HepG2 (cell line): ENCODE measurements around the gene CDK5RAP1. TPM values are rescaled to one million over a fixed set of nuclear protein-coding genes. Genes with fewer than 3 reads are reported as not detected.

Experiments used
- CBX5 ChIP-seq: sonication (generic); formaldehyde crosslinking; IDR thresholded peaks from 2 replicates; pipeline ENCODE4 v1.4.0; 2020; ENCODE audit warnings: missing genetic modification reagents, borderline replicate concordance
- DPF2 ChIP-seq: sonication (generic); formaldehyde crosslinking; IDR thresholded peaks from 2 replicates; pipeline ENCODE4 v1.4.0; 2020; ENCODE audit warnings: mild to moderate bottlenecking, low read depth, missing genetic modification reagents, borderline replicate concordance
- FOSL1 ChIP-seq: sonication (generic); formaldehyde crosslinking; IDR thresholded peaks from 2 replicates; pipeline ENCODE4 v1.9.0; 2021; ENCODE audit warnings: missing genetic modification reagents, borderline replicate concordance
- HBP1 ChIP-seq: IDR thresholded peaks from 2 replicates; pipeline ENCODE4 v1.6.1; 2016; ENCODE audit warnings: low read depth, control low read depth
- PATZ1 ChIP-seq: sonication (generic); formaldehyde crosslinking; IDR thresholded peaks from 2 replicates; pipeline ENCODE4 v1.4.0; 2020; ENCODE audit warnings: missing genetic modification reagents
- PHF21A ChIP-seq: sonication (generic); formaldehyde crosslinking; IDR thresholded peaks from 2 replicates; pipeline ENCODE4 v1.5.0; 2020; ENCODE audit warnings: mild to moderate bottlenecking, missing genetic modification reagents
- POLR2AphosphoS2 ChIP-seq: IDR thresholded peaks from 2 replicates; pipeline ENCODE4 v1.6.1; 2011; ENCODE audit warnings: low read depth, low read length, improper control_type of control experiment
- ZNF24 ChIP-seq: fragments of 450-650 bp; IDR thresholded peaks from 2 replicates; pipeline ENCODE4 v1.6.1; 2017; ENCODE audit warnings: antibody characterized with exemption, mild to moderate bottlenecking
- ZNF296 ChIP-seq: sonication (generic); formaldehyde crosslinking; conservative IDR thresholded peaks from 2 replicates; pipeline ENCODE4 v1.5.0; 2020; ENCODE audit warnings: mild to moderate bottlenecking, missing genetic modification reagents
- ZNF30 ChIP-seq: sonication (generic); formaldehyde crosslinking; IDR thresholded peaks from 2 replicates; pipeline ENCODE4 v1.5.0; 2020; ENCODE audit warnings: mild to moderate bottlenecking, missing genetic modification reagents
- ZNF484 ChIP-seq: sonication (generic); formaldehyde crosslinking; IDR thresholded peaks from 2 replicates; pipeline ENCODE4 v1.5.1; 2020; ENCODE audit warnings: mild to moderate bottlenecking, low read depth, missing genetic modification reagents, borderline replicate concordance
- ZNF543 ChIP-seq: sonication (generic); formaldehyde crosslinking; IDR thresholded peaks from 2 replicates; pipeline ENCODE4 v1.4.0; 2020; ENCODE audit warnings: mild to moderate bottlenecking, missing genetic modification reagents
- ZNF772 ChIP-seq: sonication (generic); formaldehyde crosslinking; IDR thresholded peaks from 2 replicates; pipeline ENCODE4 v1.5.0; 2020; ENCODE audit warnings: mild to moderate bottlenecking, missing genetic modification reagents
- ZSCAN21 ChIP-seq: sonication (generic); formaldehyde crosslinking; IDR thresholded peaks from 2 replicates; pipeline ENCODE4 v1.8.0; 2022; ENCODE audit warnings: mild to moderate bottlenecking, missing genetic modification reagents, moderate library complexity, borderline replicate concordance
- ZSCAN30 ChIP-seq: sonication (generic); formaldehyde crosslinking; IDR thresholded peaks from 2 replicates; pipeline ENCODE4 v1.5.0; 2020; ENCODE audit warnings: mild to moderate bottlenecking, missing genetic modification reagents
- polyA plus RNA-seq, 8 experiments: library from polyadenylated mRNA; depleted of rRNA in 3 of 8; stranded (reverse) in 7 of 8; unstranded in 1 of 8; fragments of >200 nt; fragmentation: Illumina TruSeq in 4 of 8; extraction: Trizol in 4 of 8; gene quantifications; 2 replicates each; pipeline versions ENCODE4 v1.2.1 to v1.2.3, GENCODE V29; 2011 to 2016; ENCODE audit warnings: low read depth in 4 of 8, missing spikeins in 1 of 8, mixed read lengths in 1 of 8; ENCODE audit not compliant: insufficient read depth in 1 of 8
- total RNA-seq, 5 experiments: library from RNA; depleted of rRNA; stranded (reverse); fragments of >200 nt; fragmentation: Illumina TruSeq; extraction: Trizol; gene quantifications; 2 replicates each; pipeline ENCODE4 v1.2.3, GENCODE V29; 2016; ENCODE audit warnings: low read depth in 1 of 5
- TF ChIP-seq, protein P1 (sequence below), 2 experiments: sonication (generic) in 1 of 2; formaldehyde crosslinking in 1 of 2; IDR thresholded peaks; 2 replicates each; pipeline versions ENCODE4 v1.4.0 to v1.6.1; 2016 to 2020; ENCODE audit warnings: borderline replicate concordance in 1 of 2, low read depth in 1 of 2, mild to moderate bottlenecking in 1 of 2, missing genetic modification reagents in 1 of 2
- TF ChIP-seq, protein P2 (sequence below): sonication (generic); formaldehyde crosslinking; IDR thresholded peaks from 2 replicates; pipeline ENCODE4 v1.4.0; 2020; ENCODE audit warnings: missing genetic modification reagents, borderline replicate concordance

Gene CDK5RAP1
- total and polyA plus RNA-seq, 2 of the 13 experiments (the other 11 are each of a cell fraction or from before 2014, with no cell fraction given): 53.6 to 98.2 TPM

DNA sequence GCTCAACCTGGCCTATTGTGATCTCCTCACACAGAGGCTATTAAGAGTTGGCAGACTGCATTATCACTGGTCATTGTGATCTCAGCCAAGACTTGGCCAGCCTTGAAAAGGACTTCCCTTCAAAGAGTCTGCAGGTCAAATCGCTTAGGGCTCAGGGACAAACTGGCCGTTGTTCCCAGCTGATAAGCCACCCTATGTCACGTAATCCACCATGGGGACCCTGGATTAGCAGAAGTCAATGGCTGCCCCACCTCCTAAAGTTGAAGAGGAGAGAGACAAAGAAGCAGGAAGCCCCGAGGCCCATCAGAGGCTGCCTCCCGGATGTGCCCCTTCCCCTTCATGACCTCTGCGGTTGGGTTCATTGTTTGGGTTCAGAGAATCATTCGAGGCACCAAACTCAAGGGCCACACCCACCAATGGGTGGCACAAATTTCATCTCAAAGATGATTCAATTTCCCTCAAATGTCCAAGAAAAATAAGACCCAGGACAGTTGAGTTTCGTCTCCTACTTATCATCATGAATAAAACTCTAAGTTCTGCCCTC is 61.7 kb downstream of the CDK5RAP1 start (continued):
- TF ChIP-seq, protein P1, sequence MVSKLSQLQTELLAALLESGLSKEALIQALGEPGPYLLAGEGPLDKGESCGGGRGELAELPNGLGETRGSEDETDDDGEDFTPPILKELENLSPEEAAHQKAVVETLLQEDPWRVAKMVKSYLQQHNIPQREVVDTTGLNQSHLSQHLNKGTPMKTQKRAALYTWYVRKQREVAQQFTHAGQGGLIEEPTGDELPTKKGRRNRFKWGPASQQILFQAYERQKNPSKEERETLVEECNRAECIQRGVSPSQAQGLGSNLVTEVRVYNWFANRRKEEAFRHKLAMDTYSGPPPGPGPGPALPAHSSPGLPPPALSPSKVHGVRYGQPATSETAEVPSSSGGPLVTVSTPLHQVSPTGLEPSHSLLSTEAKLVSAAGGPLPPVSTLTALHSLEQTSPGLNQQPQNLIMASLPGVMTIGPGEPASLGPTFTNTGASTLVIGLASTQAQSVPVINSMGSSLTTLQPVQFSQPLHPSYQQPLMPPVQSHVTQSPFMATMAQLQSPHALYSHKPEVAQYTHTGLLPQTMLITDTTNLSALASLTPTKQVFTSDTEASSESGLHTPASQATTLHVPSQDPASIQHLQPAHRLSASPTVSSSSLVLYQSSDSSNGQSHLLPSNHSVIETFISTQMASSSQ (IDR thresholded peaks at IDR 0.05; ENCODE audit: low read depth): no peak
- TF ChIP-seq, protein P1 (CRISPR knock-in tag; IDR thresholded peaks at IDR 0.05; ENCODE audit: borderline replicate concordance): peak; percentile 89
- TF ChIP-seq HBP1 (peak; percentile 41; the same call in 1 of the 2 replicates), PATZ1 (CRISPR knock-in tag) (peak; percentile 48), FOSL1 (CRISPR knock-in tag) (no peak), ZSCAN21 (CRISPR knock-in tag) (no peak), ZSCAN30 (CRISPR knock-in tag) (no peak), ZNF296 (CRISPR knock-in tag) (no peak; the same call in 1 of the 2 replicates), POLR2AphosphoS2 (no peak), PHF21A (CRISPR knock-in tag) (peak; percentile 75), ZNF772 (CRISPR knock-in tag) (0 out of 2 replicates have a peak, but pooled peaks have one; percentile 5), ZNF543 (CRISPR knock-in tag) (peak; percentile 63; the same call in 1 of the 2 replicates), DPF2 (CRISPR knock-in tag) (peak; percentile 80; the same call in 1 of the 2 replicates), CBX5 (peak; percentile 34; the same call in 1 of the 2 replicates), ZNF30 (CRISPR knock-in tag) (no peak), ZNF24 (no peak), ZNF484 (CRISPR knock-in tag) (no peak)
- TF ChIP-seq, protein P2, sequence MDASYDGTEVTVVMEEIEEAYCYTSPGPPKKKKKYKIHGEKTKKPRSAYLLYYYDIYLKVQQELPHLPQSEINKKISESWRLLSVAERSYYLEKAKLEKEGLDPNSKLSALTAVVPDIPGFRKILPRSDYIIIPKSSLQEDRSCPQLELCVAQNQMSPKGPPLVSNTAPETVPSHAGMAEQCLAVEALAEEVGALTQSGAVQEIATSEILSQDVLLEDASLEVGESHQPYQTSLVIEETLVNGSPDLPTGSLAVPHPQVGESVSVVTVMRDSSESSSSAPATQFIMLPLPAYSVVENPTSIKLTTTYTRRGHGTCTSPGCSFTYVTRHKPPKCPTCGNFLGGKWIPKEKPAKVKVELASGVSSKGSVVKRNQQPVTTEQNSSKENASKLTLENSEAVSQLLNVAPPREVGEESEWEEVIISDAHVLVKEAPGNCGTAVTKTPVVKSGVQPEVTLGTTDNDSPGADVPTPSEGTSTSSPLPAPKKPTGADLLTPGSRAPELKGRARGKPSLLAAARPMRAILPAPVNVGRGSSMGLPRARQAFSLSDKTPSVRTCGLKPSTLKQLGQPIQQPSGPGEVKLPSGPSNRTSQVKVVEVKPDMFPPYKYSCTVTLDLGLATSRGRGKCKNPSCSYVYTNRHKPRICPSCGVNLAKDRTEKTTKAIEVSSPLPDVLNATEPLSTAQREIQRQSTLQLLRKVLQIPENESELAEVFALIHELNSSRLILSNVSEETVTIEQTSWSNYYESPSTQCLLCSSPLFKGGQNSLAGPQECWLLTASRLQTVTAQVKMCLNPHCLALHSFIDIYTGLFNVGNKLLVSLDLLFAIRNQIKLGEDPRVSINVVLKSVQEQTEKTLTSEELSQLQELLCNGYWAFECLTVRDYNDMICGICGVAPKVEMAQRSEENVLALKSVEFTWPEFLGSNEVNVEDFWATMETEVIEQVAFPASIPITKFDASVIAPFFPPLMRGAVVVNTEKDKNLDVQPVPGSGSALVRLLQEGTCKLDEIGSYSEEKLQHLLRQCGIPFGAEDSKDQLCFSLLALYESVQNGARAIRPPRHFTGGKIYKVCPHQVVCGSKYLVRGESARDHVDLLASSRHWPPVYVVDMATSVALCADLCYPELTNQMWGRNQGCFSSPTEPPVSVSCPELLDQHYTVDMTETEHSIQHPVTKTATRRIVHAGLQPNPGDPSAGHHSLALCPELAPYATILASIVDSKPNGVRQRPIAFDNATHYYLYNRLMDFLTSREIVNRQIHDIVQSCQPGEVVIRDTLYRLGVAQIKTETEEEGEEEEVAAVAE (CRISPR knock-in tag): no peak
